Loucy (cell line): ENCODE data around the gene CCDC85C.

Source experiments
- H2AFZ ChIP-seq: fragments of 200-600 bp; sonication (generic); 2 replicates; pipeline ENCODE4 v1.6.0; 2016; ENCODE audit warnings: antibody characterized with exemption, mild to moderate bottlenecking, low read length, moderate library complexity
- H3F3A ChIP-seq: fragments of 200-600 bp; 2 replicates; pipeline ENCODE4 v1.6.0; 2016; ENCODE audit warnings: antibody characterized with exemption, low read depth, mild to moderate bottlenecking
- H3K27me3 ChIP-seq: fragments of 200-600 bp; sonication (generic); 2 replicates; pipeline ENCODE4 v1.6.1; 2014; ENCODE audit warnings: low read length, mild to moderate bottlenecking; ENCODE audit not compliant: insufficient read depth, poor library complexity, severe bottlenecking
- H3K36me3 ChIP-seq: fragments of 200-600 bp; sonication (generic); 2 replicates; pipeline ENCODE4 v1.6.1; 2016; ENCODE audit warnings: low read length; ENCODE audit not compliant: insufficient read depth
- H3K4me1 ChIP-seq: fragments of 200-600 bp; sonication (generic); 2 replicates; pipeline ENCODE4 v1.5.1; 2014; ENCODE audit warnings: low read length, mild to moderate bottlenecking; ENCODE audit not compliant: insufficient read depth, poor library complexity, severe bottlenecking
- H3K4me2 ChIP-seq: fragments of 200-600 bp; sonication (generic); 2 replicates; pipeline ENCODE4 v1.6.0; 2014; ENCODE audit warnings: antibody characterized with exemption, low read length, low read depth, mild to moderate bottlenecking; ENCODE audit not compliant: poor library complexity, severe bottlenecking
- H3K4me3 ChIP-seq: fragments of 200-600 bp; sonication (generic); 2 replicates; pipeline ENCODE4 v1.5.1; 2014; ENCODE audit warnings: low read length, mild to moderate bottlenecking, mixed read lengths; ENCODE audit not compliant: poor library complexity, severe bottlenecking
- H3K79me2 ChIP-seq: fragments of 200-600 bp; sonication (generic); 2 replicates; pipeline ENCODE4 v1.6.1; 2014; ENCODE audit warnings: low read length; ENCODE audit not compliant: insufficient read depth
- H3K9ac ChIP-seq: fragments of 200-600 bp; sonication (generic); 2 replicates; pipeline ENCODE4 v1.6.0; 2014; ENCODE audit warnings: mild to moderate bottlenecking, low read depth, low read length, moderate library complexity; ENCODE audit not compliant: poor library complexity, severe bottlenecking
- H3K9me2 ChIP-seq: fragments of 200-600 bp; sonication (generic); replicated peaks from 2 replicates; pipeline ENCODE4 v1.6.1; 2016; ENCODE audit warnings: low read depth, low read length, mixed read lengths
- H3K9me3 ChIP-seq: fragments of 200-600 bp; sonication (generic); 2 replicates; pipeline ENCODE4 v1.6.1; 2014; ENCODE audit warnings: mild to moderate bottlenecking, antibody characterized with exemption, low read length, low read depth; ENCODE audit not compliant: insufficient read depth
- H4K20me1 ChIP-seq: fragments of 200-600 bp; sonication (generic); 2 replicates; pipeline ENCODE4 v1.6.0; 2014; ENCODE audit warnings: antibody characterized with exemption, low read length, mild to moderate bottlenecking; ENCODE audit not compliant: insufficient read depth, poor library complexity, severe bottlenecking
- CTCF ChIP-seq: fragments of 200-600 bp; sonication (generic); conservative IDR thresholded peaks from 2 replicates; pipeline ENCODE4 v1.5.1; 2014; ENCODE audit warnings: mild to moderate bottlenecking, antibody characterized with exemption, low read length
- EZH2phosphoT487 ChIP-seq: fragments of 200-600 bp; IDR thresholded peaks from 2 replicates; pipeline ENCODE4 v1.6.1; 2018; ENCODE audit warnings: antibody characterized with exemption, mild to moderate bottlenecking, moderate library complexity, borderline replicate concordance

The CCDC85C gene

DNA sequence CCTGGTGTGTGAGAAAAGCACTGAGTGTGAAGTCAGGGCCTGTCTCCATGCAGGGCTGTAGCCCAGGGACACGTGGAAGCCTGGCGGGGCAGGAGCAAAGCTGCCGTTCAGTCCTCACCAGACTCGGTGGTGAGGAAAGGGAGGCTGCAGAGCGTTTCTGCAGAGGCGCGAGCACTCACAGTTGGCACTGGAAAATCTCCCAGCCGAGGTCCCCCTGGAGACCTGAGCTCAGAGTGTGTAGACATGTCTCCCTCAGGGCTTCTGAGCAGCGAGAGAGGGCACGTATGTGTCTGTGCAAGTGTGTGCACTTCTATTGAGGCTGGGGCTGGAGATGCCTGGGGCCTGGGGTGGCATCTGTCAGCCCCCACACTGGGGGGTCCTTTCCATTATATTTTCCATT is 29.9 kb upstream of the CCDC85C start:
- H3K9me2 ChIP-seq, result no peaks in the 10 kb centered on the region
- no peak overlapping the region for H3K9ac ChIP-seq
- no peaks in the 10 kb centered on the region for H3K9me3 ChIP-seq
- H3K4me3 ChIP-seq, result no peak overlapping the region
- no peaks in the 10 kb centered on the region for H4K20me1 ChIP-seq
- H3K27me3 ChIP-seq, result no peaks in the 10 kb centered on the region
- no peak overlapping the region for H2AFZ ChIP-seq
- no peaks in the 10 kb centered on the region for H3K4me1 ChIP-seq
- H3F3A ChIP-seq, result no peaks in the 10 kb centered on the region
- no peaks in the 10 kb centered on the region for H3K36me3 ChIP-seq
- H3K4me2 ChIP-seq, result no peak overlapping the region
- no peak for TF ChIP-seq CTCF
- no peak for TF ChIP-seq EZH2phosphoT487
- H3K79me2 ChIP-seq, result no peaks in the 10 kb centered on the region

- no peak overlapping the region for H2AFZ ChIP-seq
- H3F3A ChIP-seq, result no peaks in the 10 kb centered on the region
- no peak overlapping the region for H3K9ac ChIP-seq
- no peaks in the 10 kb centered on the region for H4K20me1 ChIP-seq
- H3K4me1 ChIP-seq, result no peaks in the 10 kb centered on the region
- no peaks in the 10 kb centered on the region for H3K9me3 ChIP-seq
- H3K4me3 ChIP-seq, result no peak overlapping the region
- no peaks in the 10 kb centered on the region for H3K9me2 ChIP-seq
- no peak for TF ChIP-seq CTCF
- TF ChIP-seq EZH2phosphoT487, result no peak
- no peaks in the 10 kb centered on the region for H3K27me3 ChIP-seq
- H3K4me2 ChIP-seq, result no peak overlapping the region
- H3K36me3 ChIP-seq, result no peaks in the 10 kb centered on the region
- H3K79me2 ChIP-seq, result no peaks in the 10 kb centered on the region
Measured at GRCh38 chr14:99633141-99633540, 29.1 kb upstream of the CCDC85C start.

DNA sequence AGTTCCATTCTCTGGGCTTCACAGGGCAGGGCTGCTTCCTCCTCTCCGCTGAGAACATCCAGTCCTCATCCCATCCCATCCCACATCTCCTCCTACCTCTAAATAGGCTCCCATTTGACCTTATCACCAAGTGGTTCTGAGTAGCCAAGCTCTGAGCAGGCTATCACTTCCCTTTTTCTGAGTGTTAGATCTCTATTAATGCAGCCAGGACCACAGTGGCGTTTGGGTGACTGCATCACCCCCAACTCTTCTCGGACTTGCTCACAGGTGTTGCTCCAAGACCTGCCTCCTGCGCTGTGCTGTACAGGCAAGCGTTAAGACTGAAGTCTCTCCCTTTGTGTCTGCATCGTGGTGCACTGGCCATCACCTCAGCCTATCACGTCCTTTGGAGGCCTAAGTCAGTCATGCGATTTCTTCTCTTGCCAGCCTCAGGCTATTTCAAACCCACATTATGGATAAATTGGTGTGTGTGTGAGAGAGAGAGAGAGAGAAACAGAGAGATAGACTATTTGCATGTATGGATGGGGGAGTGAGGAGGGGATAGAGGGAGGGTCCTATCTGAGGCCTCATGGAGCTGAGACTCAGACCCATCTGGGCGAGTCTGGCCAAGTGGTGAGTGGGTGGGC is 28.5 kb upstream of the CCDC85C start:
- Histone ChIP-seq H3K4me1 (no peaks in the 10 kb centered on the region), H4K20me1 (no peaks in the 10 kb centered on the region), H3K9me2 (no peaks in the 10 kb centered on the region), H3K36me3 (no peaks in the 10 kb centered on the region), H3K4me2 (no peak overlapping the region), H2AFZ (no peak overlapping the region), H3K9ac (no peak overlapping the region), H3K27me3 (no peaks in the 10 kb centered on the region), H3K4me3 (no peak overlapping the region), H3F3A (no peaks in the 10 kb centered on the region), H3K79me2 (no peaks in the 10 kb centered on the region), H3K9me3 (no peaks in the 10 kb centered on the region)
- TF ChIP-seq CTCF, result no peak
- no peak for TF ChIP-seq EZH2phosphoT487
